GM19023 (cell line): Measurements from ENCODE around the gene TMEM45A.
"Not testable (repeated sequence)": the region's sequence is repeated elsewhere in the genome, so short reads cannot be mapped to it uniquely, and the experiment has no call there.

Source experiments
- ATAC-seq: cut with Tn5 transposase; IDR thresholded peaks from one replicate; pipeline ENCODE4 v1.9.1; 2021; ENCODE audit warnings: mild to moderate bottlenecking, moderate library complexity; ENCODE audit not compliant: unreplicated experiment

TMEM45A gene

GRCh38 chr3:100483529-100483928 lies 8.9 kb upstream of the TMEM45A start:
- ATAC-seq = no peak

- ATAC-seq = no peak
Observed at GRCh38 chr3:100486808-100487207, 5.6 kb upstream of the TMEM45A start.

DNA sequence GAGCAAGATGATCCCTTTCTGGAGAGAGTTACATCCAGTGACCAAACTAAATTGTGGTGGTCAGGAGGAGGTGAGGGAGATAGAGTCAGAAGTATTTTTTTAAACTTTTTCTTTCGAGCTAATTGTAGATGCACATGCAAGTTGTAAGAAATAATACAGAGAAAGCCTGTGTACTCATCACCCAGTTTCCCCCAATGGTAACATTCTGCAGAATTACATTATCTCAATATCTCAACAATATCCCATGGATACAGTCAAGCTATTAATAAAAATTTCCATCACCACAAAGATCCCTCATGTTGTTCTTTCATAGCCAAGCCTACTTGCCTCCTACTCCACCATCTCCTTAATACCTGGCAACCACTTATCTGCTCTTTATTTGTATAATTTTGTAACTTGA lies 3.3 kb upstream of the TMEM45A start:
- no peak for ATAC-seq

DNA sequence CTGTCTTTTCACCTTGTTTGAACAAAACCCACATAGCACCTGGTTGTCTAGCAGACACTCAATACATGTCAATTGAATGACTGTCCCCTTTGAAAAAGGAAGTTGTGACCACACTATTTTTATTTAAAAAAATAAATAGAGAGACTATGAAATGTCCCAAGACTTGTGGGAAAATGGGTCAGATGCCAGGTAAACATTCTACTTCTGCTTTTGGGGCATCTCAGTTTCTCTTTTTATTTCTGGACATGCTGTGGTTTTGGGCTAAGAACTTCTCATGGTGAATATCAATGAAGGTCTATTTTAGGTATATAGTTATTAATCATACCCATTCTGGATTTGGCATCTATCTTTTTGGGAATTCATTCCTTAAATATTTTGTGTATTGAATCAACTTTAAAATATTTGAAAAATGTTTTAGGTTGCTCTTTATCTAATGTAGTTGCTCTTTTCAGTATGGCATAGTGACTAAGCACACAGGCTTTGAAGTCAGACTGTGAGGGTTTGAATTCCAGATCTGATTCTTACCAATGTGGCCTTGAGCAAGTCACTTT lies 4.4 kb downstream of the TMEM45A start:
- peak; percentile 21 for ATAC-seq

- no peak for ATAC-seq
Observed at GRCh38 chr3:100499651-100500050, 7.2 kb downstream of the TMEM45A start.

GRCh38 chr3:100500320-100500880 lies 8.0 kb downstream of the TMEM45A start:
- ATAC-seq = no peak

- no peak for ATAC-seq
Observed at GRCh38 chr3:100503448-100503847, 11.0 kb downstream of the TMEM45A start.

- ATAC-seq = no peak
Observed at GRCh38 chr3:100506355-100506754, 13.9 kb downstream of the TMEM45A start.

DNA sequence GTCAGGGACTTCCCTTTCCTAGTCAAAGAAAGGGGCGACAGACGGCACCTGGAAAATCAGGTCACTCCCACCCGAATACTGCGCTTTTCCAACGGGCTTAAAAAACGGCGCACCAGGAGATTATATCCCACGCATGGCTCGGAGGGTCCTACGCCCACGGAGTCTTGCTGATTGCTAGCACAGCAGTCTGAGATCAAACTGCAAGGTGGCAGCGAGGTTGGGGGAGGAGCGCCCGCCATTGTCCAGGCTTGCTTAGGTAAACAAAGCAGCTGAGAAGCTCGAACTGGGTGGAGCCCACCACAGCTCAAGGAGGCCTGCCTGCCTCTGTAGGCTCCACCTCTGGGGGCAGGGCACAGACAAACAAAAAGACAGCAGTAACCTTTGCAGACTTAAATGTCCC lies 17.4 kb downstream of the TMEM45A start:
- not testable (repeated sequence) for ATAC-seq

GRCh38 chr3:100516232-100516631 lies 23.8 kb downstream of the TMEM45A start:
- no peak for ATAC-seq

GRCh38 chr3:100516838-100517237 lies 24.4 kb downstream of the TMEM45A start:
- no peak for ATAC-seq

GRCh38 chr3:100517276-100517675 lies 24.9 kb downstream of the TMEM45A start:
- no peak for ATAC-seq

GRCh38 chr3:100518244-100518643 lies 25.8 kb downstream of the TMEM45A start:
- no peak for ATAC-seq

DNA sequence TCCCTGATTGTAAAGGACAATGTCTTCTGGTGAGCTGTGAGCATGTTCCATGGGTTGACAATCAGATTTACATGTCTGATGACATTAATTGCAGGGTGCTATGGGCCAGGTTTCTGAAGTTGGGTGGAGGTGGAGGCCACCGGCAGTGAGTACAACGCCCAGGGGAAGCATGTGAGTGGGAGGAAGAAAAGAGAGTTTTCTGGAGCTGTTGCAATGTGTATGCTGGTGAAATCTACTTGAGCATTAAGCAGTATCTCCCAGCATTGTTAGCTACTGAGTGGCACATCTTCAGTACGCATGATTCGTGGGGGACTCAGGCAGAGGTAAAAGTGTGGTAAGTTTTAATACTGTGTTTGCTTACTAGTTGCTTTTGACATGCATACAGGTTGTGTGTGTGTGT lies 26.6 kb downstream of the TMEM45A start:
- ATAC-seq = no peak

DNA sequence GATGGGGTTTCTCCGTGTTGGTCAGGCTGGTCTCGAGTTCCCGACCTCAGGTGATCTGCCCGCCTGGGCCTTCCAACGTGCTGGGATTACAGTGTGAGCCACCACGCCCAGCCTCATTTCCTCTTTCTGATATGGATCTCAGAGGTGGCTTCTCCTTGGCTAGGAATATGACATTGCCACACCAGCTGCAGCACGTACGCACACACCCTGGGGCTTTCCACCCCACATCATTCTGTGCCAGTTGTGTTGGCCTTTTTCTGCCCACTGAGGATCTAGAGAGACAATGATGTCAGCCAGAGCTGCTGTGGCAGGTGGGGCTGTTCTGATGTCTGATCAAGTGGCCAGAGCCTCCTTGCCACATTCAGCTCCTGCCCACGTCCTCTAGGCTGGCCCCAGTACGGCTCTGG lies 29.0 kb downstream of the TMEM45A start:
- peak; percentile 69 for ATAC-seq

DNA sequence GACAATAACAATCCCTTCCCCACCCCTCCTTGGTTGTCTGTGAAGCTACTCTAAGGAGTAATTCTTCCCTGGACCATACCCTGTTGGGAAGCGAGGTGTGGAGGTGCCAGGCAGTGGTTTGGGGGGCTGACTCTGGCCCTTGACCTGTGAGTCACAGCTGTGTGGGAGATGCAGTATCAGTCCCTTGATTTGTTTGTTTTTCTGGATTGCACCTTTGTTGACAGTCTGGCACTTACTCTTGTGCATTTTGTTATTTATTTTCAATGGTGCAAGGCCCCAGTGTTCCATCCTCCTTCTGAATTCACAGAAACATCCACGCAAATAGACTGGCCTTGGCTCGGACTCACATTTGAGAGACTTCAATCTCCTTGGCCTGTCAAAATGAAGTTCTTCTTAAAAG lies 29.7 kb downstream of the TMEM45A start:
- no peak for ATAC-seq

DNA sequence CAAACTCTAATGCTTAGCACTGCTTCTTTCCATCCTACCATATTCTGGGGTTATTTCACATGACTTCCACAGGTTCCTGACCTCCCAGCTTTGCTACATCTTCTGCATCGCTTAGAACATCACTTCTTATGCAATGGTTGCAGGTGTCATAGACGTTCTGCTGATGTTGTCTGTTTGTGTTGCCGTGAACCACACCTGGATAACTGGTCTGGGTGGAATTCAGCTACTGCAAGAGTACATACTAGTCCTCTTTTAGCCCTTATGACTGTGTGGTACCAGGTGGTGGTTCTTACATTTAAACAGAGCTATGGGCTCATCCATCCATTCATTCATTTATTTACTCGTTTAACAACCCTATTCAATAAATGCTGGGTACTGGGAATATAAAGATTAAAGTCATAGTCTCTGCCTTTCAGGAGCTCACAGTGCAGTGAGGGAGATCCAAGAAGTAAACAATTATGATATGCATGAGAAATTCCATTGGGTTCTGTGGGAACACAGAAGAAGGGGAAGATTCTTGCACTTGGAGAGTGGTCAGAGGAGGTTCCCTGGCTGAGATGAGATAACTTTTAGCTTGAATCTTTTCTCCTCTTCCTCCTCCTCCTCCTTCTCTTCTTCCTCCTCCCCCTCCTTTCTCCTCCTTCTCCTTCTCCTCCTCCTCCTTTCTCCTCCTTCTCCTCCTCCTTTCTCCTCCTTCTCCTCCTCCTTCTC lies 30.8 kb downstream of the TMEM45A start:
- no peak for ATAC-seq

DNA sequence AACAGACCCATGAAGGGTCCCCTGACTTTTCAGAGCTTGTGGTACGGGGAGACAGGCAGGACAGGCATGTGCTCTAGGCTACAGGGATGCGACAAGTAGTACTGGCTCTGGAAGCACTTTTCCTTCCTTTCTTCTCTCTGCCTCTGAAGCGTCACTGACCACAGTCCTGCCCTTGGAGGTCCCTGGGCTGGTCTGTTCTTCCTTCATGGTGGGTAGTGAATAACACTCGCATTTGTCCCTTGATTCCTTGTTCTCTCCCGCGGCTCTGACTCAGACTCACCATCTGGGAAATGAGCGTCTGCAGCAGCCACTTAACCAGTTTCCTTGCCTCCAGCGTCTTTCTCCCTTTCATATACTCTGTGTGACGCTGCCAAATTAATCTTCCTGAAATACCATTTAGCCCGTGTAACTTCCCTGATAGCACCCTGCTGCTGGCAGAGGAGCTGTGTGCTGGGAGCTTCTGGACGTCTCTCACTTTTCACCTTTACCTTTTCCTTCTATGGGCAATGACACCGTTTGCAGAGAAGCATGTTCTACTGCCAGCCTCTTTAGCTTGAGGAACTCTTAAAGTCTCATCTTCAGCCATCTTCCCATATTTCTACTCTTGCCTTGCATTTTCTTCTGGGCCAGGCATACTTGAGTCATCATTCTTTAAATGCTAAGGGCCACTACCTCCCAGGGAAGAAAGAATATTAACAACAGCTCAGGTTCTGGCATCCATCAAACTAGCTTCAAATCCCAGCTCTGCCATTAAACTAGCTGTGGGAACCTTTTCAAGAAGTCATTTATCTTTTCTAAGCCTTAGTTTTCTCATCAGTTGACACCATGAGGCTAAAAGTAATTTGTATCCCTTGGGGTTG lies 33.6 kb downstream of the TMEM45A start:
- ATAC-seq = no peak

DNA sequence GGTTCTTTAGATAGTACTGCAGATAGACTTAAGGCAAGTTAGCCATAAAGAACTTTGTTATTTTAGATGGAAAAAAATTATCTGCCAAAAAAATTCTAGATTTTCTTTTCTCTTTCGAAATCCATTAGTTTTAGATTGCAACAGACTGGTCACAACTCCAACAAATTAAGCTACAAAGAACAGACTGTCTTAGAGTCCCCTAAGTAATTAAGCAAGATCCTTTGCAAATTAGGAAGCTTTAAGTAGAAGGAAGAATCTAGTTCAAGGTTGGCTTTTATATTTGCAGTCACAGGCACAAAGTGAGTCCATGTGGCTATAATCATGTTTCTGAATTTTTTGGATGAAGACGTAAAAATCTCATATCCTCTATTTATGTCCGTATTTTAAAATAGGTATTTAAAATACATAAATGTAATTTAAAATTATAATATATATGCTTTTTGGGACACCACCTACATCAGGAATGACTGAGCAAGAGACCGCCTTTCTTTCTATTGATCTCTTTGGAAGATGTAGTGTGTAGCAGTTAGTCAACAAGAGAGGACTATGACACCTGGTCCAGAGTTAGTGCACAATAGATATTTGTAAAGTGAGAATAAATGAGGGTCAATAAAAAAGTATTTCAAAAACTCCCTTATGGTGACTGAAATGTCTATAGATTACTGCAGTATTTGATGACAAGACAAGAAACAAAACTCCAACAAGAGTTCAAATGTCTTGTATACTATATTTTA lies 34.4 kb downstream of the TMEM45A start:
- no peak for ATAC-seq

- ATAC-seq = no peak
Observed at GRCh38 chr3:100527347-100527735, 34.9 kb downstream of the TMEM45A start.

DNA sequence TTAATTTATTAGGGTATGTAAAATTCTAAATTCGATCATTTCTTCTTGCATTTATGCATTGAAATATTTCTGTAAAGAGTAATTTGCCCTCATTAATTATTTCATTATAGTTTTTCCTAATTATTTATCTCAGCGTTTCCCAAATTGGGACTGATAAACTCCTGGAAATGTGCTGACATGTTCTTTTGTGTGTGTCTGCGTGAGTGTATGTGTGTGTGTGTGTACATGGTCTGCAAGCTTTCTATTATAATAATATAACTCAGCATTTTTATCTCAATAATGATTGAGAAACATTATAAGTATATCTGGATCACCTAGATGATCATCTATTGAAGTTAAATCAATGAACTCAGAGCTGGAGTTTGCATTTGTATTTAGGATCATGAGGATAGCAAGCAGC lies 38.7 kb downstream of the TMEM45A start:
- no peak for ATAC-seq
